LNCAP (cell line): ENCODE data around the gene FSTL5.

ENCODE experiments used
- CTCF ChIP-seq: fragments of 450-650 bp; IDR thresholded peaks from 2 replicates; pipeline ENCODE4 v1.5.1; 2017; ENCODE audit warnings: mild to moderate bottlenecking

FSTL5 gene

GRCh38 chr4:161823450-161823849 is 340.4 kb downstream of the FSTL5 start:
- TF ChIP-seq CTCF: no peak

GRCh38 chr4:161822174-161822573 is 341.6 kb downstream of the FSTL5 start:
- TF ChIP-seq CTCF: no peak

GRCh38 chr4:161817914-161818313 is 345.9 kb downstream of the FSTL5 start:
- TF ChIP-seq CTCF: no peak

GRCh38 chr4:161816958-161817357 is 346.8 kb downstream of the FSTL5 start:
- TF ChIP-seq CTCF: no peak

GRCh38 chr4:161815841-161816240 is 348.0 kb downstream of the FSTL5 start:
- no peak for TF ChIP-seq CTCF

GRCh38 chr4:161813889-161814288 is 349.9 kb downstream of the FSTL5 start:
- no peak for TF ChIP-seq CTCF

- no peak for TF ChIP-seq CTCF
Observed at GRCh38 chr4:161813389-161813788, 350.4 kb downstream of the FSTL5 start.

- no peak for TF ChIP-seq CTCF
Observed at GRCh38 chr4:161803171-161803570, 360.6 kb downstream of the FSTL5 start.
